Pons (tissue), 1 donor: ENCODE data around the gene MBNL2.

Source experiments
- DNase-seq: peaks from one replicate; pipeline ENCODE4 v3.0.0-alpha.2; 2016; ENCODE audit warnings: low spot score

The MBNL2 gene

GRCh38 chr13:97384371-97384770 is 162.2 kb downstream of the MBNL2 start:
- peak; percentile 40 for DNase-seq

- no peak for DNase-seq
These were observed 163.0 kb downstream of the MBNL2 start for GRCh38 chr13:97385146-97385545.

- no peak for DNase-seq
These were observed 163.7 kb downstream of the MBNL2 start for GRCh38 chr13:97385854-97386253.

GRCh38 chr13:97386801-97387484 is 164.8 kb downstream of the MBNL2 start:
- DNase-seq = peak; percentile 73

- DNase-seq = peak; percentile 44
These were observed 165.3 kb downstream of the MBNL2 start for GRCh38 chr13:97387485-97387839.

GRCh38 chr13:97387890-97388289 is 165.8 kb downstream of the MBNL2 start:
- DNase-seq = peak; percentile 47

GRCh38 chr13:97388373-97388772 is 166.2 kb downstream of the MBNL2 start:
- peak; percentile 55 for DNase-seq

GRCh38 chr13:97390941-97391600 is 168.9 kb downstream of the MBNL2 start:
- DNase-seq = no peak

GRCh38 chr13:97392020-97392419 is 169.9 kb downstream of the MBNL2 start:
- DNase-seq = no peak

- no peak for DNase-seq
These were observed 172.4 kb downstream of the MBNL2 start for GRCh38 chr13:97394542-97394941.

GRCh38 chr13:97395447-97396136 is 173.5 kb downstream of the MBNL2 start:
- no peak for DNase-seq

- no peak for DNase-seq
These were observed 175.1 kb downstream of the MBNL2 start for GRCh38 chr13:97397267-97397666.

GRCh38 chr13:97401421-97401820 is 179.3 kb downstream of the MBNL2 start:
- no peak for DNase-seq

GRCh38 chr13:97403893-97404750 is 182.0 kb downstream of the MBNL2 start:
- DNase-seq = no peak

GRCh38 chr13:97407540-97407939 is 185.4 kb downstream of the MBNL2 start:
- no peak for DNase-seq

GRCh38 chr13:97408938-97409337 is 186.8 kb downstream of the MBNL2 start:
- DNase-seq = no peak

- DNase-seq = no peak
These were observed 189.9 kb downstream of the MBNL2 start for GRCh38 chr13:97411984-97412383.

- no peak for DNase-seq
These were observed 191.6 kb downstream of the MBNL2 start for GRCh38 chr13:97413694-97414093.

GRCh38 chr13:97414392-97414791 is 192.3 kb downstream of the MBNL2 start:
- DNase-seq = peak; percentile 60

GRCh38 chr13:97417698-97418097 is 195.6 kb downstream of the MBNL2 start:
- DNase-seq = no peak

GRCh38 chr13:97422118-97423054 is 200.3 kb downstream of the MBNL2 start:
- DNase-seq = no peak
